CD14-positive monocyte (primary cell): ENCODE data around the gene UBE2U. TPM values are rescaled to one million over a fixed set of nuclear protein-coding genes. Genes with fewer than 3 reads are reported as not detected.

Source experiments
- DNase-seq, 3 donors: peaks; one replicate each; pipeline ENCODE4 v3.0.0-alpha.2; 2011 to 2022
- H2AFZ ChIP-seq: 2 replicates; pipeline ENCODE4 v1.6.0; 2012; ENCODE audit warnings: mild to moderate bottlenecking, low read depth, low read length, inconsistent platforms; ENCODE audit not compliant: insufficient read depth, poor library complexity, severe bottlenecking
- H3K27ac ChIP-seq, 2 donors: 1 replicate in 1 of 2; 2 replicates in 1 of 2; pipeline ENCODE4 v1.5.1; 2012 to 2013; ENCODE audit warnings: low read length in 2 of 2, control low read depth in 1 of 2, inconsistent platforms in 1 of 2, low read depth in 1 of 2, mild to moderate bottlenecking in 1 of 2
- H3K27me3 ChIP-seq, 2 donors: one replicate each; pipeline versions ENCODE4 v1.6.0 to v1.6.1; 2011 to 2013; ENCODE audit warnings: low read length in 2 of 2; ENCODE audit not compliant: control insufficient read depth in 2 of 2, insufficient read depth in 2 of 2
- H3K36me3 ChIP-seq, 2 donors: replicated peaks in 1 of 2; 1 replicate in 1 of 2; 2 replicates in 1 of 2; pipeline versions ENCODE4 v1.5.1 to v1.6.1; 2012 to 2013; ENCODE audit warnings: low read length in 2 of 2, control low read depth in 1 of 2, inconsistent platforms in 1 of 2, mild to moderate bottlenecking in 1 of 2; ENCODE audit not compliant: insufficient read depth in 2 of 2, control insufficient read depth in 1 of 2
- H3K4me1 ChIP-seq, 2 donors: 1 replicate in 1 of 2; 2 replicates in 1 of 2; pipeline versions ENCODE4 v1.5.1 to v1.6.1; 2012 to 2013; ENCODE audit warnings: low read length in 2 of 2, control low read depth in 1 of 2, inconsistent platforms in 1 of 2, mild to moderate bottlenecking in 1 of 2, moderate library complexity in 1 of 2; ENCODE audit not compliant: insufficient read depth in 2 of 2, control insufficient read depth in 1 of 2
- H3K4me2 ChIP-seq: replicated peaks from 2 replicates; pipeline ENCODE3; 2012; ENCODE audit warnings: low read length, moderate library complexity, mild to moderate bottlenecking; ENCODE audit not compliant: poor library complexity, severe bottlenecking; ENCODE audit errors: extremely low read depth
- H3K4me3 ChIP-seq, 3 experiments: fragments of 200-600 bp in 1 of 3; sonication (generic) in 1 of 3; replicated peaks in 1 of 3; 1 replicate in 2 of 3; 2 replicates in 1 of 3; pipeline ENCODE4 v1.5.1; 2011 to 2013; ENCODE audit warnings: low read length in 3 of 3, mild to moderate bottlenecking in 3 of 3, control low read depth in 2 of 3, low read depth in 2 of 3, inconsistent platforms in 1 of 3, moderate library complexity in 1 of 3
- H3K79me2 ChIP-seq: 2 replicates; pipeline ENCODE4 v1.6.0; 2012; ENCODE audit warnings: mild to moderate bottlenecking, control low read depth, inconsistent platforms, low read length, moderate library complexity; ENCODE audit not compliant: insufficient read depth
- H3K9ac ChIP-seq: 2 replicates; pipeline ENCODE4 v1.6.0; 2017; ENCODE audit warnings: low read length, mild to moderate bottlenecking; ENCODE audit not compliant: insufficient read depth, poor library complexity, severe bottlenecking
- H3K9me3 ChIP-seq, 2 donors: replicated peaks in 1 of 2; 1 replicate in 1 of 2; 2 replicates in 1 of 2; pipeline versions ENCODE4 v1.5.1 to v1.6.1; 2012 to 2013; ENCODE audit warnings: low read length in 2 of 2, control low read depth in 1 of 2; ENCODE audit not compliant: control insufficient read depth in 1 of 2, insufficient read depth in 1 of 2
- H4K20me1 ChIP-seq: 2 replicates; pipeline ENCODE4 v1.6.0; 2012; ENCODE audit warnings: mild to moderate bottlenecking, low read length, control low read depth, moderate library complexity; ENCODE audit not compliant: insufficient read depth
- H3K27ac Mint-ChIP-seq, 7 donors: one replicate each; pipeline ENCODE4 v1.8.0; 2020; ENCODE audit warnings: mild to moderate bottlenecking in 7 of 7, mixed read lengths in 7 of 7, moderate library complexity in 6 of 7, inconsistent platforms in 2 of 7
- H3K27me3 Mint-ChIP-seq, 3 donors: one replicate each; pipeline ENCODE4 v1.8.0; 2021 to 2022; ENCODE audit warnings: low read depth in 3 of 3, mild to moderate bottlenecking in 3 of 3, mixed read lengths in 3 of 3, moderate library complexity in 3 of 3, inconsistent platforms in 1 of 3
- H3K36me3 Mint-ChIP-seq, 2 donors: one replicate each; pipeline ENCODE4 v1.8.0; 2020; ENCODE audit warnings: mixed read lengths in 2 of 2, inconsistent platforms in 1 of 2, mild to moderate bottlenecking in 1 of 2
- H3K4me1 Mint-ChIP-seq: one replicate; pipeline ENCODE4 v1.8.0; 2020; ENCODE audit warnings: mild to moderate bottlenecking, mixed read lengths
- H3K4me3 Mint-ChIP-seq, 2 donors: one replicate each; pipeline ENCODE4 v1.8.0; 2020; ENCODE audit warnings: mild to moderate bottlenecking in 2 of 2, mixed read lengths in 2 of 2, moderate library complexity in 1 of 2
- H3K9me3 Mint-ChIP-seq, 7 donors: one replicate each; pipeline ENCODE4 v1.8.0; 2020 to 2022; ENCODE audit warnings: mixed read lengths in 7 of 7, mild to moderate bottlenecking in 6 of 7, moderate library complexity in 6 of 7, inconsistent platforms in 2 of 7
- CTCF ChIP-seq: fragments of 200-600 bp; IDR thresholded peaks from one replicate; pipeline ENCODE4 v1.8.0; 2022; ENCODE audit warnings: antibody characterized with exemption, mild to moderate bottlenecking
- WGBS: methylation state at CpG from one replicate; pipeline ENCODE4 v1.1.5; 2013; ENCODE audit warnings: missing lambda C conversion rate; ENCODE audit not compliant: insufficient coverage; 5-methylcytosine and 5-hydroxymethylcytosine counted together
- intact Hi-C, 2 donors: fragments of 100-400 bp; cut with micrococcal nuclease; formaldehyde crosslinking; loops; one replicate each; pipeline versions ENCODE4 v1.15.0 to v1.15.1; 2023
- polyA plus RNA-seq, 3 donors: library from polyadenylated mRNA; depleted of rRNA in 1 of 3; unstranded in 2 of 3; stranded (reverse) in 1 of 3; fragments of 300-500 nt in 2 of 3; fragments of >200 nt in 1 of 3; fragmentation: Illumina TruSeq in 2 of 3; gene quantifications; 1 replicate in 2 of 3; 2 replicates in 1 of 3; pipeline ENCODE4 v1.2.3, GENCODE V29; 2012 to 2021

Gene UBE2U
- polyA plus RNA-seq, 3 donors: not detected

GRCh38 chr1:64176659-64177058 is 26.8 kb upstream of the UBE2U start:
- DNase-seq: no peak
- H3K9ac ChIP-seq: no peak overlapping the region
- no peak overlapping the region for H3K27ac ChIP-seq
- H3K36me3 Mint-ChIP-seq: no peaks in the 10 kb centered on the region
- H3K36me3 ChIP-seq: no peaks in the 10 kb centered on the region
- no peaks in the 10 kb centered on the region for H4K20me1 ChIP-seq
- H3K27ac Mint-ChIP-seq: no peak overlapping the region
- H3K4me1 Mint-ChIP-seq: peaks cover 18% of the 10 kb centered on the region
- 80% methylated on average over 1 of the region's 3 CpGs for WGBS
- no peaks in the 10 kb centered on the region for H3K79me2 ChIP-seq
- no peak for TF ChIP-seq CTCF
- H3K27me3 ChIP-seq: no peaks in the 10 kb centered on the region
- no peak overlapping the region for H3K4me2 ChIP-seq
- no peak overlapping the region for H3K4me3 ChIP-seq
- H3K27me3 Mint-ChIP-seq: no peaks in the 10 kb centered on the region
- no peaks in the 10 kb centered on the region for H3K9me3 Mint-ChIP-seq
- H3K4me1 ChIP-seq: peaks cover 4 to 5% of the 10 kb centered on the region in 2 donors
- no peaks in the 10 kb centered on the region for H3K9me3 ChIP-seq
- no peak overlapping the region for H3K4me3 Mint-ChIP-seq
- no peak overlapping the region for H2AFZ ChIP-seq
- intact Hi-C loops: no loop called here

- Histone ChIP-seq H2AFZ (no peak overlapping the region), H3K79me2 (no peaks in the 10 kb centered on the region), H4K20me1 (no peaks in the 10 kb centered on the region), H3K4me2 (no peak overlapping the region), H3K9ac (no peak overlapping the region), H3K9me3 (no peaks in the 10 kb centered on the region), H3K4me3 (no peak overlapping the region), H3K27me3 (no peaks in the 10 kb centered on the region), H3K36me3 (no peaks in the 10 kb centered on the region), H3K4me1 (no peaks in the 10 kb centered on the region), H3K27ac (no peak overlapping the region)
- Mint-ChIP-seq H3K4me3 (no peak overlapping the region), H3K36me3 (no peaks in the 10 kb centered on the region), H3K9me3 (no peaks in the 10 kb centered on the region), H3K27me3 (peaks cover 0 to 4% (median 0%) of the 10 kb centered on the region in 3 donors), H3K4me1 (peaks cover 7% of the 10 kb centered on the region), H3K27ac (no peak overlapping the region)
- no peak for DNase-seq
- intact Hi-C loops: no loop called here
- WGBS: 100% methylated on average over 1 of the region's 4 CpGs
- TF ChIP-seq CTCF: no peak
These were observed 23.8 kb upstream of the UBE2U start for GRCh38 chr1:64179588-64179987.
